ENCODE measurements around the gene FOXP3. TPM values are rescaled to one million over a fixed set of nuclear protein-coding genes. Genes with fewer than 3 reads are reported as not detected.
"Not testable (repeated sequence)": the region's sequence is repeated elsewhere in the genome, so short reads cannot be mapped to it uniquely, and the experiment has no call there.

The FOXP3 gene
- total RNA-seq, 1 experiment from 2014 or later: not detected

DNA sequence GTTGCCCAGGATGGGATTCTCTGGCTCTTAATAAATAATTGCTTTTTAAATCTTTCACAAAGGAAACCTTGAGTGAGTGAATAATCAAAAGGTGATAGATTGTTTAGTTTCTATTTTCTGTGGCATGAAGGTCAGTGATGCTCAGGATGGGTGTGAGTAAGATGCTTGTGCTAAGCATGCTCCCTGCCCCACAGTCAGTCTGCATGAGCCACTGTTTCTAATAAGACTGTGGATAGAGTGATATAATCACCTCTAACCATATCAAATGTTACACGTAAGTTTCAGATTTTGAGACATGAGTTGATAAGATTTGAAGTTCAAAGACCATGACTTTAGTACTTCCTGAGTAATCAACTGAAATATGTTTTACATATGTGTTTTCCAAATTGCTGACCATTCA is 36.2 kb upstream of the FOXP3 start:
- ChIA-PET POLR2A (ENCODE audit: low non-redundant PET) (no interaction called here), CTCF (no interaction called here)
- H3K4me1 ChIP-seq (ENCODE audit: insufficient read depth, low read length, poor library complexity, severe bottlenecking): no peaks in the 10 kb centered on the region
- H3K27ac ChIP-seq (ENCODE audit: low read depth, low read length, poor library complexity, severe bottlenecking): no peak overlapping the region
- DNase-seq (ENCODE audit: low spot score): no peak
- intact Hi-C loops (cut with micrococcal nuclease; ENCODE audit: unreplicated experiment): no loop called here
- BruUV-seq (replicated peaks): no TSS peak
- no peaks in the 10 kb centered on the region for H3K9me3 ChIP-seq (ENCODE audit: low read depth, low read length, poor library complexity, severe bottlenecking)
- H3K36me3 ChIP-seq (ENCODE audit: insufficient read depth, low read length, poor library complexity, severe bottlenecking): no peaks in the 10 kb centered on the region
- H3K4me3 ChIP-seq (ENCODE audit: low read depth, low read length, poor library complexity, severe bottlenecking): no peak overlapping the region
- no peak for TF ChIP-seq EZH2 (IDR thresholded peaks at IDR 0.05; ENCODE audit: borderline replicate concordance, low read depth, low read length, poor library complexity, severe bottlenecking)
- TF ChIP-seq, protein P1, sequence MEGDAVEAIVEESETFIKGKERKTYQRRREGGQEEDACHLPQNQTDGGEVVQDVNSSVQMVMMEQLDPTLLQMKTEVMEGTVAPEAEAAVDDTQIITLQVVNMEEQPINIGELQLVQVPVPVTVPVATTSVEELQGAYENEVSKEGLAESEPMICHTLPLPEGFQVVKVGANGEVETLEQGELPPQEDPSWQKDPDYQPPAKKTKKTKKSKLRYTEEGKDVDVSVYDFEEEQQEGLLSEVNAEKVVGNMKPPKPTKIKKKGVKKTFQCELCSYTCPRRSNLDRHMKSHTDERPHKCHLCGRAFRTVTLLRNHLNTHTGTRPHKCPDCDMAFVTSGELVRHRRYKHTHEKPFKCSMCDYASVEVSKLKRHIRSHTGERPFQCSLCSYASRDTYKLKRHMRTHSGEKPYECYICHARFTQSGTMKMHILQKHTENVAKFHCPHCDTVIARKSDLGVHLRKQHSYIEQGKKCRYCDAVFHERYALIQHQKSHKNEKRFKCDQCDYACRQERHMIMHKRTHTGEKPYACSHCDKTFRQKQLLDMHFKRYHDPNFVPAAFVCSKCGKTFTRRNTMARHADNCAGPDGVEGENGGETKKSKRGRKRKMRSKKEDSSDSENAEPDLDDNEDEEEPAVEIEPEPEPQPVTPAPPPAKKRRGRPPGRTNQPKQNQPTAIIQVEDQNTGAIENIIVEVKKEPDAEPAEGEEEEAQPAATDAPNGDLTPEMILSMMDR (conservative IDR thresholded peaks at IDR 0.05; ENCODE audit: low read depth, low read length): no peak
- no peaks in the 10 kb centered on the region for H3K27me3 ChIP-seq (replicated peaks; ENCODE audit: insufficient read depth, low read depth, low read length, poor library complexity)

DNA sequence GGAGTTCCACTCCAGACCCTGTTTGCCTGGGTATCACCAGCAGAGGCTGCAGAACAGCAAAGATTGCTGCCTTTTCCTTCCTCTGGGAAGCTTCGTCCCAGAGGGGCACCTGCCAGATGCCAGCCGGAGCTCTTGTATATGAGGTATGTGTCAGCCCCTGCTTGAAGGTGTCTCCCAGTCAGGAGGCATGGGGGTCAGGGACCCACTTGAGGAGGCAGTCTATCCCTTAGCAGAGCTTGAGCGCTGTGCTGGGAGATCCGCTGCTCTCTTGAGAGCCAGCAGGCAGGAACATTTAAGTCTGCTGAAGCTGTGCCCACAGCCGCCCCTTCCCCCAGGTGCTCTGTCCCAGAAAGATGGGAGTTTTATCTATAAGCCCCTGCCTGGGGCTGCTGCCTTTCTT is 34.8 kb upstream of the FOXP3 start:
- H3K27me3 ChIP-seq (replicated peaks; ENCODE audit: insufficient read depth, low read depth, low read length, poor library complexity); H3K27ac ChIP-seq (ENCODE audit: low read depth, low read length, poor library complexity, severe bottlenecking); H3K4me1 ChIP-seq (ENCODE audit: insufficient read depth, low read length, poor library complexity, severe bottlenecking); CTCF ChIA-PET; H3K36me3 ChIP-seq (ENCODE audit: insufficient read depth, low read length, poor library complexity, severe bottlenecking); H3K9me3 ChIP-seq (ENCODE audit: low read depth, low read length, poor library complexity, severe bottlenecking); POLR2A ChIA-PET (ENCODE audit: low non-redundant PET); H3K4me3 ChIP-seq (ENCODE audit: low read depth, low read length, poor library complexity, severe bottlenecking); DNase-seq (ENCODE audit: low spot score); intact Hi-C loops (cut with micrococcal nuclease; ENCODE audit: unreplicated experiment); BruUV-seq (replicated peaks): not testable (repeated sequence)

DNA sequence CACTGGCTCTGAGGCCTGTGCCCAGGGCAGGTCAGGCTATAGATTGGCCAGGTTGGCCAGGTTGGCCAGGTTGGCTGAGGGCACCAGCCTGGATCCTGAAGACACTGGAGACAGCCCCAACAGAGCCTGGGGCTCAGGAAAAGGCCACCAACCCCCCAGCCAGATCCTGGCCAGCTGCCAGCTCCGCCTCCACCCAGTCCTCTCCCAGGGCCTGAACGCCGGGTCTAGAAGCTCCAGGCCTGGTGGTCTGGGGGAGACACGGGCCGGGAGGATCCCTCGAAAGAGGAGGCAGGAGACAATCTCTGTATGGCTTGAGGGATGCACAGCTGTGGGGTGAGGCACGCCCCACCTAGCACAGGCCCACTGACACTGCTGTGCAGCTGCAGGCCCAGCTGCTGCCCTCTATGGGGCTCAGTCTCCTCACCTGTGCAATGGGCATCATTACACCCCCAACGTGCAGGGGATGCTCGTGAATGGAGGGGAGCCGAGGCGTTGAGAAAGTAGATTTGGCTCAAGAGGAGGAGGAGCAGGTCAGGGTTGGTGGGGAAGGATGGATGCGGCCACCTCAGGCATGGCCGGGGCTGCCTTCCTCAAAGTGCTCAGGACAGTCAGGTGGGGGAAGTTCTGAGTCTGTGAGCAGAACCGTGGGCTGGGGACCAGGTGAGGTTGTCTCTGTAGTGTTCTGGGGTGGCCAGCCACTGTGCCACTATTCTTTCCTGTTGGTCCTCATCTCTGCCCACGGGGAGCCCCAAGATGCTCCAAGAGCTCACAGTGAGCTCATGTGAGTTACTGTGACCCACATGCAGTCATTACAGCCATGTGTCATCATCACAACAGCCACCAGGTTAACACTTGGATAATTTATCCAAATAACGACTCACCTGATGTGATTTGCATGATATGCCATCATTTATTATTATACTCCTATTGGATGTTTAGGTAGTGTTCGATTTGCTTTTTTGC is 28.2 kb upstream of the FOXP3 start:
- BruUV-seq (replicated peaks): no TSS peak
- DNase-seq (ENCODE audit: low spot score): no peak
- CTCF ChIA-PET: interaction anchor here (0.5 kb wide), 1 partner anchor 9 kb away, joined by 3 read pairs; no protein-coding TSS in a partner anchor

More for the DNA sequence above, 28.2 kb upstream of the FOXP3 start:
- H3K36me3 ChIP-seq (ENCODE audit: insufficient read depth, low read length, poor library complexity, severe bottlenecking): no peaks in the 10 kb centered on the region
- POLR2A ChIA-PET (ENCODE audit: low non-redundant PET): no interaction called here
- H3K27me3 ChIP-seq (replicated peaks; ENCODE audit: insufficient read depth, low read depth, low read length, poor library complexity): no peaks in the 10 kb centered on the region
- TF ChIP-seq, protein P1 (conservative IDR thresholded peaks at IDR 0.05; ENCODE audit: low read depth, low read length): no peak
- TF ChIP-seq EZH2 (IDR thresholded peaks at IDR 0.05; ENCODE audit: borderline replicate concordance, low read depth, low read length, poor library complexity, severe bottlenecking): no peak
- H3K27ac ChIP-seq (ENCODE audit: low read depth, low read length, poor library complexity, severe bottlenecking): no peak overlapping the region
- no peaks in the 10 kb centered on the region for H3K9me3 ChIP-seq (ENCODE audit: low read depth, low read length, poor library complexity, severe bottlenecking)
- no peak overlapping the region for H3K4me3 ChIP-seq (ENCODE audit: low read depth, low read length, poor library complexity, severe bottlenecking)
- H3K4me1 ChIP-seq (ENCODE audit: insufficient read depth, low read length, poor library complexity, severe bottlenecking): no peaks in the 10 kb centered on the region
- intact Hi-C loops (cut with micrococcal nuclease; ENCODE audit: unreplicated experiment): loop anchor here (1.0 kb wide), 1 partner anchor 462 kb away; no protein-coding TSS in a partner anchor

Data from A673 (cell line).